HT-29 (cell line): ENCODE measurements around the gene RAB11FIP3. TPM values are rescaled to one million over a fixed set of nuclear protein-coding genes. Genes with fewer than 3 reads are reported as not detected.
A peak's percentile ranks its signal among the peaks of the same experiment; 100 is the strongest.

Source experiments
- DNase-seq: peaks from one replicate; pipeline ENCODE4 v3.0.0-alpha.2; 2015; ENCODE audit warnings: low spot score
- total RNA-seq: library from RNA; depleted of rRNA; stranded (reverse); fragments of >200 nt; shearing (Covaris generic); gene quantifications from 2 replicates; pipeline ENCODE4 v1.2.3, GENCODE V29; 2014

The RAB11FIP3 gene
- total RNA-seq, 1 experiment from 2014 or later, result 5.2 TPM

DNA sequence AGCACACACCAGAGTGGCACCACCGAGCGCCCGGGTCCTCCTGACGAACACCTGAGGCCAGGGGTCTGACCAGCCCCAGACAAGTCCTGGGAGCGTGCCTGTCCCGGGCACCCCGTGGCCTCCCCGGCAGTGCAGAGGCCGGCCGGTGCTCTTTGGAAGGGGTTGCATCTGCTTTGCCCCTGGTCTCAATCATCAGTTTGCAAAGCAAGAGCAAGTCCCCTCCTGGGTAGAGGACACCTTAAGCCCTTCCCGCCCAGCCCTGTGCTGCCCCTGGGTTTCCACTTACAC lies 90.4 kb downstream of the RAB11FIP3 start:
- DNase-seq, result no peak

DNA sequence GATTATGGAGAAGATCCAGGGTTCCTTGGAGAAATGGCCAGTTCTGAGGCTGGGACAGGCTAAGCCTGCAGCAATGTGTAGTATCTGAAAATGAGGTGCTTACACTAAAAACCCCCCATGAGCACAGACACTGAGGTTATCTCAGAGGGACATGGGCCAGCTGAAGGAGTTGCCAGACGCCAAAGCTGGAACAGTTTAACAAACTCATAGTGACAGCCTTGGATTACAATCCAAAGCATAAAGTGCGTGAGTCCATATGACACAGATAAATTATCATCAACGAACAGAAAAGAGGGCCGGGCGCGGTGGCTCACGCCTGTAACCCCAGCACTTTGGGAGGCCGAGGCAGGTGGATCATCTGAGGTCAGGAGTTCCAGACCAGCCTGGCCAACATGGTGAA lies 90.9 kb downstream of the RAB11FIP3 start:
- no peak for DNase-seq

DNA sequence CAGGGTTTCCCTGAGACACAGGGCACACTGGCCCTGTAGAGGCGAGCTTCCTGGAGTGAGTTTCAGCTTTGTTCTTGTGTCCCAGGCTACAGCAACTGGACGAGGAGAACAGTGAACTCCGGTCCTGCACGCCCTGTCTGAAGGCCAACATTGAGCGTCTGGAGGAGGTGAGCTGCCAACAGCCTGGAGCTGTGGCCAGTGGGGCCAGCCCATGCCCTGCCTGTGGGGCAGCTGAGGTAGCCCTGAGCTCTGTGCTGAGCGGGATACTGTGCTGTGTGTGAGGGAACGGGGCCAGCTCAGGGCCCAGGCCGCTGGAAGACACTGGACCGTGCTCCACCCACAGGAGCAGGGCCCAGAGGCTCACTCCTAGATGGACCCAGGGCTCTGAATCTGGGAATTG lies 93.4 kb downstream of the RAB11FIP3 start:
- DNase-seq, result no peak

DNA sequence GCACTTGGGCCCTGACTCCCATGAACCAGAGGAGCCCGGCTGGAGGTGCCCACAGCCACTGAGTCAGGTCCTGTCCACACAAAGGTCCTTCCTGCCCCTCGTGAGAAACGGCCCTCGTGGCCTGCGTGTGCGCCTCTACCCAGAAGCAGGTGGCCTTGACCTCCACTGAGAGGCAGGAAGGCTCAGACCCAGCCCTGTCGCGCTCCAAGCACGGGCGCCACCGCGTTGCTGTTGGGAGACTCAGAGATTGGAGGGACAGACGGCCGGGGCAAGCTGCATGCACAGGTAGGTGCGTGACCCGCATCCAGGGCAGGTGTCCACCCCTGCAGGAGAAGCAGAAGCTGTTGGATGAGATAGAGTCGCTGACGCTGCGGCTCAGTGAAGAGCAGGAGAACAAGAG lies 94.0 kb downstream of the RAB11FIP3 start:
- DNase-seq, result no peak

GRCh38 chr16:519841-520687 lies 94.6 kb downstream of the RAB11FIP3 start:
- no peak for DNase-seq

DNA sequence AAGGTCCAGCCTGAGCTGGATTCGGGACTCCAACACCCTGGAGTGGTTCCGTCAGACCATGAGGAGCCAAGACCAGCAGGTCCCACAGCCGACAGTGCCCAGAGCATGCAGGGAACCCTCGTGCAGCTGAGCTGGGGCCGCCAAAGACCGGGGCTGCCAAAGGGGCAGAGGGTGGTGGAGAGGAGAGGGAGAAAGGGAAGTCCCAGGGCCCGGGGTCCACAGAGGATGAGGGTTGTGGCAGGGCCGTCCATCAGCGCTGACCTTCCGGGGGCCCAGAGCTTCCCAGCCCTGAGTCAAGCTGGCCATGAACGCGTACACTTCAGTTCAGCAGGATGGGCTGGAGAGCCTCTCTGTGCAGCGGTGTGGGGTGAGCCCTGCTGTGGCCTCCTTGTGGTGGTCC lies 95.4 kb downstream of the RAB11FIP3 start:
- no peak for DNase-seq

- DNase-seq, result peak; percentile 64
These were observed 96.1 kb downstream of the RAB11FIP3 start for GRCh38 chr16:521381-522210.

DNA sequence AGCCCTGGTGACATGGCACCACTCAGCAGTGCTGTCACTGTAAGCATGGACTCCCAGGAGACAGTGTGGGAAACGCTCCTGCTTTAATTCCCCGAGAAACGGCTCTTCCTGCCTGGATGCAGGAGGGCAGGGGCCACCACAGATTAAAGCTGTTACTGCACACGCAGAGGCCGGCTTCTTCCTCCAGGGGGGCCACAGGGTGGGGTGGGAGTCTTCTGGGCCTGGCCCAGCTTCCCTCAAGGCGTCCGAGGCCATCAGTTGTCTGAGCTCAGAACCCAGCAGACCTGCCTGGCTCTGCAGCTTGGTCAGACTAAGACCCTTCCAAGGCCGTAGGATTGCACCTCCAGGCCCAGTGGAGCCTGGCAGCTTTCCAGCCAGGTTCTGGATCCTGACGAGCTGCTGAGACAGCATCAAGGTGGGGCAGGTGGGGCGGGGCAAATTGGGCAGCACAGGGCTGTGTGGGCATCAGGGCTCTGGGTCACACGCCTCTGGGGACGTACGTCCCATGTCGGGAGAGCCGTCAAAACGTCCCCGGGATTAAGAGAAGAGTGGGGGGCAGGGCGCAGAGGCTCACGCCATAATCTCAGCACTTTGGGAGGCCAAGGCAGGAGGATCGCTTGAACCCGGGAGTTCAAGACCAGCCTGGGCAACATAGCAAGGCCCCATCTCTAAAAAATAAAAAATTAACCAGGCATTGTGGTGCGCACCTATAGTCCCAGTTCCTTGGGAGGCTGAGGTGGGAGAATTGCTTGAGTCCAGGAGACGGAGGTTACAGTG lies 97.1 kb downstream of the RAB11FIP3 start:
- DNase-seq, result no peak

GRCh38 chr16:523097-523741 lies 97.8 kb downstream of the RAB11FIP3 start:
- DNase-seq, result no peak

DNA sequence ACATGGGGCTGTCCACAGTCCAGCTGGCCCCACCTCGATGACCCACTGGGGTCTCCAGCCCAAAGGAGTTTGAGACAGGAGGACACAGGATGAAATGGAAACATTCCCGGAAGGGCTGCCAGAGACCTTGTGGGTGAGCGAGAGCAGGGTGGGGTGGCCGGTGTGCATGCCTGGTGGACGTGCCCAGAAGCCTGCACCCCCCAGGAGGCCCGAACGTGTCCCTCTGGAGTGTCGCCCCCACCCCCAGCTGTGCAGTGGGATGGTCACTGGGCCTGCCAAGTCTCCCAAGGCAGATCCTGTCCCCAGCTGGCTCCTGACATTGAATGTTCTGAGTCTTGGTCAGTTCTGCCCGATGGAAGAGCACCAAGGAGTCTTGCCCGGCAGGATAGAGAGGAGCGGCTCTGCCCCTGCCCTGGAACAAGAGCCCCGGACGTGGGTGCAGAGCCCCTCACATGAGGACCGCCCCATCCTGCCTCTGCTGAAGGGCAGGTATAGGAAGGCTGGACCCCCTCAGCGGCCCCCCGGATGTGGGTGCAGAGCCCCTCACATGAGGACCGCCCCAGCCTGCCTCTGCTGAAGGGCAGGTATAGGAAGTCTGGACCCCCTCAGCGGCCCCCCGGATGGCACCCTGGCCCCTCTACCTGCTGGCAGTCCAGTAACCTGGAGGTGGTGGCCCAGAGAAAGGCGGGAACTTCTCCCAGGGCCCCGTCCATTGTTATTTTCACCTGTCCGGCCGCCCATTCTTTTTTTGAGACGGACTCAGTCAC lies 99.0 kb downstream of the RAB11FIP3 start:
- DNase-seq, result no peak

DNA sequence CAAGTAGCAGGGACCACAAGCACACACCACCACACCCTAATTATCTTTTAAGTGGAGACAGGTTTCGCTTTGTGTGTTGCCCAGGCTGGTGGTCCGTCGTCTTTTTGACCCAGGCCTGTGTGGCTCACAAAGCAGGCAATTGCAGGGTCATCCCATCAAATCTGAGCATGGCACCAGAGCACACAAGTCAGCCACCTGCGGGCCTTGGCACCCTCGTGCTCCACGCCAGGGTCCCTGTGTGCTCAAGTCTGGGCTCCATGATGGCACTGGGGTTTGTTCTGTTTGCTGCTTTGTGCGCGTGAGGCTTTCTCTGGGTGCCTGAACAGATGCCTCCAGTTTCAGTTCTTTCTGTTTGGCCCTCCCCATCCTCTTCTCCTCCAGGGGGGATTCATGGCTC lies 99.7 kb downstream of the RAB11FIP3 start:
- no peak for DNase-seq

- DNase-seq, result peak; percentile 15
These were observed 100.2 kb downstream of the RAB11FIP3 start for GRCh38 chr16:525520-526180.

DNA sequence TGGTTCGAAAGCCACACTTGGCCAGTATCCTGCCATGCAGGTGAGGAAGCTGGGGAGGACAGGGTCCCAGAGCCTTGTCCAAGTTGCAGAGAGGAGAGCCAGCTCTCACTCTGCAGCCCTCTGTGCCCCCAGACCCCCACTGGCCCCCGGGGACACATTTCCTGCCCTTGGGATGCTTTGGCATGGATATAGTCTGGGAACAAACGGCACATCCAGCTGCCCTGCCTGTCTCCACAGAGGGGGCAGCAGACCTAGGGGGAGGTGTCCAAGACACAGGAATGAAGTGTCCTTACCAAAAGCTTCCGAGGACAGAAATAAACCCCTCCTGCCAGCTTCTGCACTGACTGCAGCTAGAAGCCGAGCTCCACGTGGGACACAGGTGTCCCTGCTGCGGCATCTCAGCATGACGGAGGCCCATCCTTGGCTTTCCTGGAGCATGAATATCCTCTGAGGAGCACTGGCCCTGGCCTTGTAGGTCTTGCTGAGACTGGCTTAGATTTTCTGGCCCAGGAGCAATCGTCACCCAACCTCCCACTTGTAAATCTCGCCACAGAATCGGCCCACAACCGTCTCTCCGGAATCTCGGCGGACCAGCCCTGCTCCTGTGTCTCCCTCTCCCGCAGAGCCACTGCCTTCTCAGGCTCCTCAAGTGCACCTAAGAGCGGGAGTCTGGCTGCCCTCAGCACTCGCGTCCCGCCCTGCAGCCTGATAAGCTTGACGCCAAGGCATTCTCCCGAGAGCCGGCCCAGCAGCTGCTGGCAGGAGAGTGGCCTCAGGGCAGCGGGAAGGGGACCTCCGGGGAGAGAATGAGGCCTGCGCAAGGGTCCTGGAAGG lies 100.9 kb downstream of the RAB11FIP3 start:
- DNase-seq, result peak; percentile 50

DNA sequence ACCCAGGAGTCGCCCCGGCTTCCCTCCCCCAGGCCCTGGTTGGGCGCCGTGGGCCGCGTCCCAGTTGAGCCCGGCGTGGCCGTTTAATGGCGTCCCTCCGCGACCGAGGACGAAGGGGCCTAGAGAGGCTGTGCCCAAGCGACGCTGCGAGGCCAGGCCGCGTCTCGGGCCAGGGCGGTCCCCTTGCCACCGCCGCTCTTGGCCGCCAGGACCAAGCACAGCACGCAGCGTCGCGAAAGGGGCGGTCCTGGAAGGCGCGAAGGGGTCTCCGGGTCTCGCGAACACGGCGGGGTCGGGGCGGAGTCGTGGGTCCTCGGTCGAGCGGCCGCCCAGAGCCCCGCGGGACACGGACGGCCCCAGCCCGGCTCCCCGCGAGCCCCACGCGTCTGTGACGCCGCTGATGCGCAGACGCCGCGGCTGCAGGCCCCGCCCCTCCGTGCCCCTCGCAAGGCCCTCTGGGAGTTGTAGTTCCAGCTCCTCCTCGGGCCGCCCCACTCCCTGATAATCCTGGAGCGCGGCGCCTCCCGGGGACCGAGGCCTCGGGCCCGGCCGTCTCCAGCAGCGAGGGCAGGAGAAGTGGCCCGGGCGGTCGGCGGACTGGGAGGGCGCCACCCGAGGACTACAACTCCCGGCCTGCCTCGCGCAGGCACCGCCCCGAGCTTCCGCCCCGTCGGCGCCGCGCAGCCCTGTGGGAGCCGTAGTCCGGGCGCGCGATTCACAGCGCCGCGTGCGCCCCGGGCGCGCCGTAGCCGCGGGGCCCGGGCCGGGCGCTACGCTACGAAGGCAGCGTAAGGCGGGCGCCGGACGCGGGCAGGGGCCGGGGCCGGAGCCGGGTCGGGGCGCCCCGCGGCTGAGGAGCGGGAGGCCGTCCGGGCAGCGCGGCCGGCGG lies 101.8 kb downstream of the RAB11FIP3 start, which contains the start of gene CAPN15:
TSS of gene CAPN15 (plus strand) at position 698 of the 889 bp plus-strand sequence. CDS start 19,127 bp downstream, outside the sequence.
- peak; percentile 86 for DNase-seq

DNA sequence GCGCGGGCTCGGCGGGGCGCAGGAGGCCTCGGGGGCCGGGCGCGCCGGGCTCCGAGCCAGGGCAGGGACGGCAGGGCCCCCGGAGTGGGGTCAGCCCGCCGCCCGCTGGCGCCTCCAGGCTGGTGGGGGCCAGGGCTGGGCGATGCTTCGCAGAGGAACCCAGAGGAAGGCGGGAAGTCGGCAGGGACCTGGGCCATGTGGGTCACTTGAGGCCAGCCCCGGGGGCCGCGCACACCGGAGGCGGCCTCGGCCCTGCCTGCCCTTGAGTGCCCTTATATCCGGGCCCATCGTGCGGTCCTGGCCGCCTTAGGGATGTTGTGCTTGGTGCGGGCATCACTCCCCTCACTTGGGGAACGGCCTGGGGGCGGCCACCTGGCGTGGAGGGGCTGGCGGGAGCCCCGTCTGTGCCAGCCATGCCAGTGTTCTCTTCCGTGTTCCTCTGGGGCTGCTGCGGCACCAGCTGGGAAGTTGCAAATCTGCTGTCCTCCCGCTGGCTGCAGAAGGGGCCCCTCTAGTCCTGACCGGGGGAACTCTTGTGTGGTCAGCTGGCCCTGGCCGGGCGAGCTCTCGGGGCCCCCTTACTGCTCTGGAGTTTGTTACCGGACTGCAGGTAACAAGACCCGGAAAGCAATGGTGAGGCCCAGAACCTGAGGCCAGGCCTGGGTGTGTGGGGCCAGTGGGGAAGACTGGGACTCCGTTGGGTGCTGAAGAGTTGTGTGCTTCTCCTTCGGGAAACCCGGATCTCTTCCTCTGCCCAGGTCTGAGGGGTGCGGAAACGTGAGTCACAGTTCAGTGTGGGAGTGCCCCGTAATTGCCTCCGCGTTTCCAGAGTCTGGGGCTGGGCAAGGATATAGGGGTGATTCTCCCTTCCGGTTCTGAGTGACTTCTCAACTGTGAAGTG lies 102.9 kb downstream of the RAB11FIP3 start:
- DNase-seq, result peak; percentile 71

DNA sequence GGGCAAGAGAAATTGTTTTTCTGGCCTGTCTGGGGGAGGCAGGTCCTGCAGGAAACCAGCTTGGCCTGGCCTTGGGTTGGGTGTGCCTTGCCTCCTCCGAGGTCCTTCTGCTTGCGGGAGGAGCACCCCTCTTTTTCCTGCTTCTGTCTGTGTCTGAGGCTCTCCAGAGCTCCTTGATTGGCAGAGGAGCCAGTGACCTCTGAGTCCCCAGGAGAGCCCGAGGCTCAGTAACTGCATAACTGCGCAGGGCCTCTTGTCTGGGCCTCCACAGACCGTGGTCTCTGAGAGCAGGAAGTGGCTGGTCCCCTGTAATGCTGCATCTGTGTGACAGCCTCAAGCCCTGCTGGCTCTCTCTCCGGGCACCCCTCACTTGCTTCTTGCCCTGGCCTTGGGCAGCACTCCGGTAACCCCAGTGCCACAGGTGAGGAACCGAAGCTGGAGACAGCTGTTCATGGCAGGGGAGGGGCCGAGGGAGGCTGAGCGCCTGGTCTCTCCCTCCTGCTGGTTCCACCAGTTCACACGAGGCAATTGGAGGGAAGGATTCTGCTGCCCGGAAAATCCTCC lies 103.6 kb downstream of the RAB11FIP3 start:
- no peak for DNase-seq
